ENCODE results near the gene APBB2.

APBB2 gene

GRCh38 chr4:40897557-40898203, 316.7 kb downstream of the APBB2 start:
- DNase-seq (ENCODE audit: low read depth) = peak; percentile 73
- TF ChIP-seq CTCF (IDR thresholded peaks at IDR 0.05; ENCODE audit: insufficient read depth, low read depth, low read length, missing control alignments) = peak; percentile 80
- no peak overlapping the region for H3K4me3 ChIP-seq (ENCODE audit: low read depth, low read length)

DNA sequence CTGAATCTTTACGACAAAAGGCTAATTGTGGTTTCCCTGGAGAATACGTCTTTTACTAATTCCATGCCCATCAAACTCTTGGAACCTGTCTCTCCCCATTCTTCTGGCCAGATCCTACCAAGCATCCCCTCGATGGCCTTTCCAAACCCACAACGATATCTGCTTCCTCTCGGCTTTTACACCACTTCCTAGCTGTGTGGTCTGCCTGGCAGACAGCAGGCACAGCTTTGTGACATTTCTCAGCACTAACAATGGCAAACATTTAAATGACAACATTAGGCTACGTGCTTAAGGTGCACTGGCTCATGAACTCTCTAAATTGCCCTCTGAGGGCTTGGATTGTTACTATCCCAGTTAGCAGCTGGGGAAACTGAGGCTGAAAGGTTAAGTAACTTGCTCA, 323.6 kb downstream of the APBB2 start:
- TF ChIP-seq CTCF (IDR thresholded peaks at IDR 0.05; ENCODE audit: insufficient read depth, low read depth, low read length, missing control alignments) = no peak
- DNase-seq (ENCODE audit: low read depth) = no peak
- no peak overlapping the region for H3K4me3 ChIP-seq (ENCODE audit: low read depth, low read length)

- no peak for TF ChIP-seq CTCF (IDR thresholded peaks at IDR 0.05; ENCODE audit: insufficient read depth, low read depth, low read length, missing control alignments)
- H3K4me3 ChIP-seq (ENCODE audit: low read depth, low read length) = no peak overlapping the region
- no peak for DNase-seq (ENCODE audit: low read depth)
Observed at GRCh38 chr4:40890199-40890598, 324.1 kb downstream of the APBB2 start.

- H3K4me3 ChIP-seq (ENCODE audit: low read depth, low read length) = no peak overlapping the region
- no peak for DNase-seq (ENCODE audit: low read depth)
- TF ChIP-seq CTCF (IDR thresholded peaks at IDR 0.05; ENCODE audit: insufficient read depth, low read depth, low read length, missing control alignments) = no peak
Observed at GRCh38 chr4:40888933-40889332, 325.4 kb downstream of the APBB2 start.

GRCh38 chr4:40887764-40888131, 326.6 kb downstream of the APBB2 start:
- no peak for DNase-seq (ENCODE audit: low read depth)
- no peak overlapping the region for H3K4me3 ChIP-seq (ENCODE audit: low read depth, low read length)
- TF ChIP-seq CTCF (IDR thresholded peaks at IDR 0.05; ENCODE audit: insufficient read depth, low read depth, low read length, missing control alignments) = no peak

GRCh38 chr4:40886931-40887763, 327.2 kb downstream of the APBB2 start:
- no peak for DNase-seq (ENCODE audit: low read depth)
- no peak for TF ChIP-seq CTCF (IDR thresholded peaks at IDR 0.05; ENCODE audit: insufficient read depth, low read depth, low read length, missing control alignments)
- no peak overlapping the region for H3K4me3 ChIP-seq (ENCODE audit: low read depth, low read length)

Measured in GM12865 (cell line).